Loucy (cell line): ENCODE data around the gene MAP2.

Experiments used
- H2AFZ ChIP-seq: fragments of 200-600 bp; sonication (generic); 2 replicates; pipeline ENCODE4 v1.6.0; 2016; ENCODE audit warnings: antibody characterized with exemption, mild to moderate bottlenecking, low read length, moderate library complexity
- H3F3A ChIP-seq: fragments of 200-600 bp; 2 replicates; pipeline ENCODE4 v1.6.0; 2016; ENCODE audit warnings: antibody characterized with exemption, low read depth, mild to moderate bottlenecking
- H3K27me3 ChIP-seq: fragments of 200-600 bp; sonication (generic); 2 replicates; pipeline ENCODE4 v1.6.1; 2014; ENCODE audit warnings: low read length, mild to moderate bottlenecking; ENCODE audit not compliant: insufficient read depth, poor library complexity, severe bottlenecking
- H3K36me3 ChIP-seq: fragments of 200-600 bp; sonication (generic); 2 replicates; pipeline ENCODE4 v1.6.1; 2016; ENCODE audit warnings: low read length; ENCODE audit not compliant: insufficient read depth
- H3K4me1 ChIP-seq: fragments of 200-600 bp; sonication (generic); 2 replicates; pipeline ENCODE4 v1.5.1; 2014; ENCODE audit warnings: low read length, mild to moderate bottlenecking; ENCODE audit not compliant: insufficient read depth, poor library complexity, severe bottlenecking
- H3K4me2 ChIP-seq: fragments of 200-600 bp; sonication (generic); 2 replicates; pipeline ENCODE4 v1.6.0; 2014; ENCODE audit warnings: antibody characterized with exemption, low read length, low read depth, mild to moderate bottlenecking; ENCODE audit not compliant: poor library complexity, severe bottlenecking
- H3K4me3 ChIP-seq: fragments of 200-600 bp; sonication (generic); 2 replicates; pipeline ENCODE4 v1.5.1; 2014; ENCODE audit warnings: low read length, mild to moderate bottlenecking, mixed read lengths; ENCODE audit not compliant: poor library complexity, severe bottlenecking
- H3K79me2 ChIP-seq: fragments of 200-600 bp; sonication (generic); 2 replicates; pipeline ENCODE4 v1.6.1; 2014; ENCODE audit warnings: low read length; ENCODE audit not compliant: insufficient read depth
- H3K9ac ChIP-seq: fragments of 200-600 bp; sonication (generic); 2 replicates; pipeline ENCODE4 v1.6.0; 2014; ENCODE audit warnings: mild to moderate bottlenecking, low read depth, low read length, moderate library complexity; ENCODE audit not compliant: poor library complexity, severe bottlenecking
- H3K9me2 ChIP-seq: fragments of 200-600 bp; sonication (generic); replicated peaks from 2 replicates; pipeline ENCODE4 v1.6.1; 2016; ENCODE audit warnings: low read depth, low read length, mixed read lengths
- H3K9me3 ChIP-seq: fragments of 200-600 bp; sonication (generic); 2 replicates; pipeline ENCODE4 v1.6.1; 2014; ENCODE audit warnings: mild to moderate bottlenecking, antibody characterized with exemption, low read length, low read depth; ENCODE audit not compliant: insufficient read depth
- H4K20me1 ChIP-seq: fragments of 200-600 bp; sonication (generic); 2 replicates; pipeline ENCODE4 v1.6.0; 2014; ENCODE audit warnings: antibody characterized with exemption, low read length, mild to moderate bottlenecking; ENCODE audit not compliant: insufficient read depth, poor library complexity, severe bottlenecking
- CTCF ChIP-seq: fragments of 200-600 bp; sonication (generic); conservative IDR thresholded peaks from 2 replicates; pipeline ENCODE4 v1.5.1; 2014; ENCODE audit warnings: mild to moderate bottlenecking, antibody characterized with exemption, low read length
- EZH2phosphoT487 ChIP-seq: fragments of 200-600 bp; IDR thresholded peaks from 2 replicates; pipeline ENCODE4 v1.6.1; 2018; ENCODE audit warnings: antibody characterized with exemption, mild to moderate bottlenecking, moderate library complexity, borderline replicate concordance

Gene MAP2

GRCh38 chr2:209445485-209445884 is 21.6 kb downstream of the MAP2 start:
- Histone ChIP-seq H3K79me2 (no peaks in the 10 kb centered on the region), H4K20me1 (no peaks in the 10 kb centered on the region), H2AFZ (no peak overlapping the region), H3K4me2 (no peak overlapping the region), H3K4me3 (no peak overlapping the region), H3K9me2 (no peaks in the 10 kb centered on the region), H3K9ac (no peak overlapping the region), H3K36me3 (no peaks in the 10 kb centered on the region), H3K27me3 (no peaks in the 10 kb centered on the region), H3K4me1 (no peaks in the 10 kb centered on the region), H3K9me3 (no peaks in the 10 kb centered on the region), H3F3A (no peaks in the 10 kb centered on the region; the same call in 1 of the 2 replicates)
- TF ChIP-seq CTCF, result no peak
- no peak for TF ChIP-seq EZH2phosphoT487

- Histone ChIP-seq H3K9me2 (no peaks in the 10 kb centered on the region), H3K9ac (no peak overlapping the region), H3K4me1 (no peaks in the 10 kb centered on the region), H3K9me3 (no peaks in the 10 kb centered on the region), H2AFZ (no peak overlapping the region), H3K4me2 (no peak overlapping the region), H3F3A (no peaks in the 10 kb centered on the region; the same call in 1 of the 2 replicates), H3K27me3 (no peaks in the 10 kb centered on the region), H3K4me3 (no peak overlapping the region), H4K20me1 (no peaks in the 10 kb centered on the region), H3K36me3 (no peaks in the 10 kb centered on the region), H3K79me2 (no peaks in the 10 kb centered on the region)
- TF ChIP-seq EZH2phosphoT487, result no peak
- TF ChIP-seq CTCF, result no peak
Measured at GRCh38 chr2:209451209-209451834, 27.5 kb downstream of the MAP2 start.

DNA sequence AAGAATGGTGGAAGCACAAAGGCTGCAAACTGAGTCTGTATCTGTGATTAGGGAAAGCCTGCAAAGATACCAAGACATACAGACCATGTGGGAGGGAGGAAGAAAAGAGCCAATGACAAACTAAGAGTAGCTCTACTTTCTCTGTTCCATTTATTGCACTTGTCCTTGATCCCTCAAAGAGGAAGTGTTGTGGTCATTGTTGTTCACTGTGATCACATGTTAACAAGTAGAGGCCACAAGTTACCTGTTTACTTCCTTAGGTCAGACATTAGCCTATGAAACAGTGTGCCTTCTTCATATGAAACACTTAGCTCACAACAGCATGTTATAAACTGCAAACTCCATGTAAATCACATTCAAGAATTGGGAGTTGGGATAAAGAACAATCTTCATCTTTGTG is 32.6 kb downstream of the MAP2 start:
- Histone ChIP-seq H3K27me3 (no peaks in the 10 kb centered on the region), H3K4me3 (no peak overlapping the region), H3K4me1 (no peaks in the 10 kb centered on the region), H3K4me2 (no peak overlapping the region), H3F3A (no peaks in the 10 kb centered on the region), H4K20me1 (no peaks in the 10 kb centered on the region), H3K79me2 (no peaks in the 10 kb centered on the region), H2AFZ (no peak overlapping the region), H3K9me3 (no peaks in the 10 kb centered on the region), H3K9ac (no peak overlapping the region), H3K36me3 (no peaks in the 10 kb centered on the region), H3K9me2 (no peaks in the 10 kb centered on the region)
- TF ChIP-seq CTCF (no peak), EZH2phosphoT487 (no peak)
